HepG2 (cell line): ENCODE measurements around the gene SDK1. TPM values are rescaled to one million over a fixed set of nuclear protein-coding genes. Genes with fewer than 3 reads are reported as not detected.

Experiments
- EEA1 ChIP-seq: sonication (generic); formaldehyde crosslinking; IDR thresholded peaks from 2 replicates; pipeline ENCODE4 v1.5.1; 2020; ENCODE audit warnings: mild to moderate bottlenecking, missing genetic modification reagents, borderline replicate concordance
- MED1 ChIP-seq: sonication (generic); formaldehyde crosslinking; IDR thresholded peaks from 2 replicates; pipeline ENCODE4 v1.4.0; 2020; ENCODE audit warnings: missing genetic modification reagents
- MEIS1 ChIP-seq: sonication (generic); formaldehyde crosslinking; IDR thresholded peaks from 2 replicates; pipeline ENCODE4 v1.9.0; 2021; ENCODE audit warnings: mild to moderate bottlenecking, missing genetic modification reagents, moderate library complexity, borderline replicate concordance
- MXI1 ChIP-seq: IDR thresholded peaks from 3 replicates; pipeline ENCODE4 v1.6.1; 2012; ENCODE audit warnings: low read depth, low read length, inconsistent platforms, borderline replicate concordance
- NFE2L1 ChIP-seq: sonication (generic); formaldehyde crosslinking; IDR thresholded peaks from 2 replicates; pipeline ENCODE4 v1.4.0; 2020; ENCODE audit warnings: missing genetic modification reagents, mild to moderate bottlenecking, borderline replicate concordance
- PTBP1 ChIP-seq: fragments of 200-400 bp; formaldehyde crosslinking; IDR thresholded peaks from 2 replicates; pipeline ENCODE4 v1.6.1; 2018; ENCODE audit warnings: low read length, low read depth; ENCODE audit not compliant: poor library complexity, severe bottlenecking
- STAT5B ChIP-seq: sonication (generic); formaldehyde crosslinking; IDR thresholded peaks from 2 replicates; pipeline ENCODE4 v1.4.0; 2020; ENCODE audit warnings: missing genetic modification reagents
- ZMAT3 ChIP-seq: sonication (generic); formaldehyde crosslinking; conservative IDR thresholded peaks from 2 replicates; pipeline ENCODE4 v1.7.0; 2021; ENCODE audit warnings: missing genetic modification reagents
- ZNF138 ChIP-seq: sonication (generic); formaldehyde crosslinking; IDR thresholded peaks from 2 replicates; pipeline ENCODE4 v1.5.0; 2020; ENCODE audit warnings: mild to moderate bottlenecking, low read depth, missing genetic modification reagents
- ZNF142 ChIP-seq: sonication (generic); formaldehyde crosslinking; IDR thresholded peaks from 2 replicates; pipeline ENCODE4 v1.4.0; 2020; ENCODE audit warnings: missing genetic modification reagents
- ZNF17 ChIP-seq: sonication (generic); formaldehyde crosslinking; IDR thresholded peaks from 2 replicates; pipeline ENCODE4 v1.5.0; 2020; ENCODE audit warnings: mild to moderate bottlenecking, missing genetic modification reagents
- ZNF318 ChIP-seq: sonication (generic); formaldehyde crosslinking; IDR thresholded peaks from 2 replicates; pipeline ENCODE4 v1.4.0; 2020; ENCODE audit warnings: mild to moderate bottlenecking, missing genetic modification reagents
- ZNF660 ChIP-seq: sonication (generic); formaldehyde crosslinking; IDR thresholded peaks from 2 replicates; pipeline ENCODE4 v1.5.1; 2020; ENCODE audit warnings: mild to moderate bottlenecking, low read depth, missing genetic modification reagents, borderline replicate concordance
- polyA plus RNA-seq, 8 experiments: library from polyadenylated mRNA; depleted of rRNA in 3 of 8; stranded (reverse) in 7 of 8; unstranded in 1 of 8; fragments of >200 nt; fragmentation: Illumina TruSeq in 4 of 8; extraction: Trizol in 4 of 8; gene quantifications; 2 replicates each; pipeline versions ENCODE4 v1.2.1 to v1.2.3, GENCODE V29; 2011 to 2016; ENCODE audit warnings: low read depth in 4 of 8, missing spikeins in 1 of 8, mixed read lengths in 1 of 8; ENCODE audit not compliant: insufficient read depth in 1 of 8
- total RNA-seq, 5 experiments: library from RNA; depleted of rRNA; stranded (reverse); fragments of >200 nt; fragmentation: Illumina TruSeq; extraction: Trizol; gene quantifications; 2 replicates each; pipeline ENCODE4 v1.2.3, GENCODE V29; 2016; ENCODE audit warnings: low read depth in 1 of 5
- TF ChIP-seq, protein P1 (sequence below): IDR thresholded peaks from 2 replicates; pipeline ENCODE4 v1.6.1; 2016

The SDK1 gene
- total and polyA plus RNA-seq, 2 of the 13 experiments (the other 11 are each of a cell fraction or from before 2014, with no cell fraction given): 0.35 to 2.4 TPM

- TF ChIP-seq ZNF318 (CRISPR knock-in tag) (no peak), STAT5B (CRISPR knock-in tag) (no peak), PTBP1 (no peak), EEA1 (CRISPR knock-in tag) (no peak), ZNF17 (CRISPR knock-in tag) (no peak), MXI1 (no peak), ZNF138 (CRISPR knock-in tag) (no peak), MED1 (CRISPR knock-in tag) (peak; percentile 71), NFE2L1 (CRISPR knock-in tag) (no peak), ZNF142 (CRISPR knock-in tag) (no peak), ZNF660 (CRISPR knock-in tag) (no peak), MEIS1 (CRISPR knock-in tag) (no peak), ZMAT3 (CRISPR knock-in tag) (peak; percentile 72; the same call in 1 of the 2 replicates)
- TF ChIP-seq, protein P1, sequence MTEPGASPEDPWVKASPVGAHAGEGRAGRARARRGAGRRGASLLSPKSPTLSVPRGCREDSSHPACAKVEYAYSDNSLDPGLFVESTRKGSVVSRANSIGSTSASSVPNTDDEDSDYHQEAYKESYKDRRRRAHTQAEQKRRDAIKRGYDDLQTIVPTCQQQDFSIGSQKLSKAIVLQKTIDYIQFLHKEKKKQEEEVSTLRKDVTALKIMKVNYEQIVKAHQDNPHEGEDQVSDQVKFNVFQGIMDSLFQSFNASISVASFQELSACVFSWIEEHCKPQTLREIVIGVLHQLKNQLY (CRISPR knock-in tag): no peak
Measured at GRCh38 chr7:4006687-4007086, 705.6 kb downstream of the SDK1 start (continued).
